ENCODE data around the gene INMT. TPM values are rescaled to one million over a fixed set of nuclear protein-coding genes. Genes with fewer than 3 reads are reported as not detected.

INMT gene
- total and polyA plus RNA-seq, 9 donors: 6.4 to 18.3 (median 11.6) TPM

DNA sequence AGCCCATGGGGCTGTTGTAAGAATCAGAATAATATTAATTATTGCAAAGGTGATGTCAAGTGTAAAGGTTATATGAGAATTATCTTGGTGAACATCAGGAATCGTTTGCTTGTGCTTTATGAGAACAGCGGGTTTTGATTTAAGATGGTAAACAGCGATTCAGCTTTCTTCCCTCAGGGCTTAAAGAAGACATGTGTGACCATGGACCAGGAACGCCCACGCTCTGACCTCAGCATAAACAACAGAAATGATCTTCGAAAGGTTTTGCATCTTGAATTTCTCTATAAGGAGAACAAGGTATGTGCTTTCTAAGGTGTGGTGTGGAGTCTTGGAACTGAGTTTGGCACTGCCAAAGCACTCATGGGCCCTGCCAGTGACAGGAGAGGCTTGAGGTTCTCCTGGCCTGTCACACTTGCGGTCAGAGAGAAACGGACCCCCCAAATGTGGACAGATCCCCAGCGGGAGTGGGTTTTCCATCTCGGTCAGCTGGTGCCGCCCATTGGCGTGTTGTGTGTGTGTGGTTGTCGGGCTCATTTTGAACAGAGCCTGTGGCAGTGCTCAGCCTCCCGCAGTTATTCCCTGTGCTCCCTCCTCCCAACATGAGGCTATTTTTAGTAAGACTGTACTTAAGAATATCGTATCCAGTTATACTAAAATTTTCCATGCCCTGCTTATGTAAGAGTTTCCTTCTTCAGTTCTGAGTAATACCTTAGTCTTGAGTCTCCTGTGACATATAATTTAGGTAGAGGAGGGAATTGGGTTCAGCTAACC is 26.5 kb downstream of the INMT start:
- 81% methylated on average over 6 of the region's 15 CpGs for WGBS (ENCODE audit: insufficient coverage)
- Histone ChIP-seq H3K36me3 (ENCODE audit: control insufficient read depth, insufficient read depth, low read length) (peaks cover 13% of the 10 kb centered on the region), H3K4me1 (ENCODE audit: control insufficient read depth, insufficient read depth, low read length) (peaks cover 4% of the 10 kb centered on the region), H3K27ac (ENCODE audit: low read length) (peak overlapping the region; percentile 52), H3K27me3 (ENCODE audit: control insufficient read depth, insufficient read depth, low read length) (no peaks in the 10 kb centered on the region), H3K9me3 (replicated peaks; ENCODE audit: control insufficient read depth, low read depth, low read length) (no peaks in the 10 kb centered on the region), H3K4me3 (ENCODE audit: low read length) (no peak overlapping the region)
- peak; percentile 78 for DNase-seq

DNA sequence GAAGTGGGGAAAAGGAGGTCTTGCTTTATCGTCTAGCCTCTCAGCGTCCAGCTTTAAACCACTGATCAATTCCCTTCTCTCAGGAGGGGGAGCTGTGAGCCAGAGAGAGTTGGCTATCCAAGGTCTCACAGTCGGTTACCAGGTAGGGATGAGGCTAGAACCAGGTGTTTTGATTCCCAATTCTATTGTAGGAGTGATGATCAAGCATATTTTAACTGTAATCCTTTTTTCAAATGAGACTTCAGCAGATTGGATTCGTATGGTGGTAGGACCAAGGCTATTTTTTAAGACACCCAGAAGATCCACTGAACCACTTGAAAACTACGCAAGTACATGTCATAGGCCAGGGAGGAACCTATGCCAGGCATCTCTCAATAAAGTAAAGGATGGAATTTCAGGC is 27.6 kb downstream of the INMT start:
- no CpG with 5 or more reads among the region's 5 CpGs for WGBS (ENCODE audit: insufficient coverage)
- no peak for DNase-seq
- Histone ChIP-seq H3K27me3 (ENCODE audit: control insufficient read depth, insufficient read depth, low read length) (no peaks in the 10 kb centered on the region), H3K4me3 (ENCODE audit: low read length) (no peak overlapping the region), H3K4me1 (ENCODE audit: control insufficient read depth, insufficient read depth, low read length) (peaks cover 4% of the 10 kb centered on the region), H3K27ac (ENCODE audit: low read length) (no peak overlapping the region), H3K9me3 (replicated peaks; ENCODE audit: control insufficient read depth, low read depth, low read length) (no peaks in the 10 kb centered on the region), H3K36me3 (ENCODE audit: control insufficient read depth, insufficient read depth, low read length) (peaks cover 17% of the 10 kb centered on the region)

GRCh38 chr7:30780941-30781340 is 29.0 kb downstream of the INMT start:
- no peak overlapping the region for H3K27ac ChIP-seq (ENCODE audit: low read length)
- DNase-seq: no peak
- no peaks in the 10 kb centered on the region for H3K9me3 ChIP-seq (replicated peaks; ENCODE audit: control insufficient read depth, low read depth, low read length)
- no peaks in the 10 kb centered on the region for H3K27me3 ChIP-seq (ENCODE audit: control insufficient read depth, insufficient read depth, low read length)
- peaks cover 4% of the 10 kb centered on the region for H3K4me1 ChIP-seq (ENCODE audit: control insufficient read depth, insufficient read depth, low read length)
- peaks cover 24% of the 10 kb centered on the region for H3K36me3 ChIP-seq (ENCODE audit: control insufficient read depth, insufficient read depth, low read length)
- WGBS (ENCODE audit: insufficient coverage): 76% methylated on average over 4 of the region's 4 CpGs
- H3K4me3 ChIP-seq (ENCODE audit: low read length): no peak overlapping the region

- no peak overlapping the region for H3K4me3 ChIP-seq (ENCODE audit: low read length)
- DNase-seq: no peak
- H3K36me3 ChIP-seq (ENCODE audit: control insufficient read depth, insufficient read depth, low read length): peaks cover 37% of the 10 kb centered on the region
- peaks cover 4% of the 10 kb centered on the region for H3K4me1 ChIP-seq (ENCODE audit: control insufficient read depth, insufficient read depth, low read length)
- H3K27me3 ChIP-seq (ENCODE audit: control insufficient read depth, insufficient read depth, low read length): no peaks in the 10 kb centered on the region
- H3K9me3 ChIP-seq (replicated peaks; ENCODE audit: control insufficient read depth, low read depth, low read length): no peaks in the 10 kb centered on the region
- H3K27ac ChIP-seq (ENCODE audit: low read length): no peak overlapping the region
Measured at GRCh38 chr7:30782690-30783089, 30.8 kb downstream of the INMT start.

GRCh38 chr7:30785786-30786185 is 33.9 kb downstream of the INMT start:
- H3K4me3 ChIP-seq (ENCODE audit: low read length): no peak overlapping the region
- no peaks in the 10 kb centered on the region for H3K27me3 ChIP-seq (ENCODE audit: control insufficient read depth, insufficient read depth, low read length)
- 91% methylated on average over 8 of the region's 9 CpGs for WGBS (ENCODE audit: insufficient coverage)
- H3K27ac ChIP-seq (ENCODE audit: low read length): no peak overlapping the region
- no peaks in the 10 kb centered on the region for H3K4me1 ChIP-seq (ENCODE audit: control insufficient read depth, insufficient read depth, low read length)
- DNase-seq: no peak
- H3K36me3 ChIP-seq (ENCODE audit: control insufficient read depth, insufficient read depth, low read length): peaks cover 33% of the 10 kb centered on the region
- H3K9me3 ChIP-seq (replicated peaks; ENCODE audit: control insufficient read depth, low read depth, low read length): no peaks in the 10 kb centered on the region

DNA sequence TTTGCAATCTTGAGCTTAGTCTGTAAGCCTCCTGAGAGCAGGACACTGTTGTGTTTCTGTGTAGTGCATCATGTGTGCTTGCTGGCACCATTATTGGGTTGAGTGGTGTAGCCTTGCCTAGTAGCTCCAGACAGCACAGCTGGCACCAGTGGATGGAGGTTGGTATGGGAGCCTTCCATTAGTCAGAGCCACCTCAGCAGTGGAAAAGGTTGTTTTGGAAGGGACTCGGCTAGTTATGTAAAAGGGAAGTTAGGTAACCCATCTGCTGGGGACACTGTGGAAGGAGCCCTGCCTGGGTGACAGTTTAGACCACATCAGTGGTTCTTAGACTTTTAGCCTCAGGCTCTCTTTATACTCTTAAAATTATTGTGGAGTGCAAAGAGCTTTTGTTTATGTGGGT is 35.6 kb downstream of the INMT start:
- no CpG with 5 or more reads among the region's 1 CpG for WGBS (ENCODE audit: insufficient coverage)
- Histone ChIP-seq H3K27me3 (ENCODE audit: control insufficient read depth, insufficient read depth, low read length) (no peaks in the 10 kb centered on the region), H3K36me3 (ENCODE audit: control insufficient read depth, insufficient read depth, low read length) (peaks cover 40% of the 10 kb centered on the region)

DNA sequence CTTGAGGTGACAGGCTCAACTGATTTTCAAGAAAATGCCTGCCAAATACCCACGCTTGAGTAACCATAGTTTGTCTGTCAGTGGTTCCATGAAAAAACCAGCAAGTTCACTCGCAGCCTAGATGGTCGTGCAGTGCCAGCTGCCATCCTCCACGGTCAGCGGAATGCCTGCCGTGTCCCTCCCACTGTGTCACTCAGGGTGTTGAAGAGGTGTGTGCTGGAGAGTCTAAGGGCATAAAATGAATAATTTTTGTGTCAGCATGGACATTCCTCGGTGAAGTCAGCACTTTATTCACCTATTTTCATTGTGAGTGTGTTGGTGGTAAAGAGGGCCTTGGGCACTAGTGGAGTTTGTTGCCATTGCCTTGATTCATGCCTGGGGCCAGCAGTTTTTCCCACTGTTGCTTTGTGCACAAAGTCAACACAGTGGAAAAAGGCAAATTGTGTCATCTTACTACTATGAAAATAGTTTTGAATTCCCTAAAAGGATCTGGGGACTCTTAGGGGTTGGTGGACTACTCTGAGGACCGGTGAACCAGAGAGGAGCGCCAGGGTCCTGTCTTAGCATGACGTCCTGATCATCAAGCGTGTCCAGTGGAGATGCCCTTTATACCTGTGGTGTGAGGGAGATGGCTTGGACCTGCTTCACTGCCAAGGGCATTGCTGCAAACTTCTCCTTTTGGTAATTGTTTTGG is 36.9 kb downstream of the INMT start:
- no peak for DNase-seq
- WGBS (ENCODE audit: insufficient coverage): 81% methylated on average over 8 of the region's 11 CpGs
- H3K27ac ChIP-seq (ENCODE audit: low read length): no peak overlapping the region

More for the DNA sequence above, 35.6 kb downstream of the INMT start:
- Histone ChIP-seq H3K9me3 (replicated peaks; ENCODE audit: control insufficient read depth, low read depth, low read length) (no peaks in the 10 kb centered on the region), H3K27ac (ENCODE audit: low read length) (no peak overlapping the region), H3K4me3 (ENCODE audit: low read length) (no peak overlapping the region), H3K4me1 (ENCODE audit: control insufficient read depth, insufficient read depth, low read length) (no peaks in the 10 kb centered on the region)
- no peak for DNase-seq

DNA sequence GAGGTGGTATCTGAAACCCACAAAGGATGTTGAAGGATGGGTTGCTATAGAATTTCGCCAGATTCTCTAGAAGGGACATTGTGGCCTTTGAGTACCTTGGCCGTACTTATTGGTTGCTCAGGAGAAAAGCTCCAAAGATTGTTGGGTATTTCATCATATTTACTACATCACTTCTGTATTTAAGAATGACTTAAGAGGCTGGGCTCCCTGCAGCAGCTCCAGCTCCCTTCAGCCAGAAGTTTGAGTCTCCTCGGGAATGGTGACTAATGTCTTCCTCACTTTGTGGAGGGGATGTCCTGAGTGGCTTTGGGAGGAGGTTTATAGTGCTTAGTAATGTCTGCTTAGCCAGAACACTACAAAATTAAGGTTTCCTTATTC is 37.4 kb downstream of the INMT start:
- peak; percentile 68 for DNase-seq
- no peak overlapping the region for H3K27ac ChIP-seq (ENCODE audit: low read length)
- no peaks in the 10 kb centered on the region for H3K9me3 ChIP-seq (replicated peaks; ENCODE audit: control insufficient read depth, low read depth, low read length)
- no peak overlapping the region for H3K4me3 ChIP-seq (ENCODE audit: low read length)
- WGBS (ENCODE audit: insufficient coverage): 80% methylated on average over 1 of the region's 3 CpGs
- no peaks in the 10 kb centered on the region for H3K27me3 ChIP-seq (ENCODE audit: control insufficient read depth, insufficient read depth, low read length)
- H3K36me3 ChIP-seq (ENCODE audit: control insufficient read depth, insufficient read depth, low read length): peaks cover 41% of the 10 kb centered on the region
- H3K4me1 ChIP-seq (ENCODE audit: control insufficient read depth, insufficient read depth, low read length): no peaks in the 10 kb centered on the region

More for the DNA sequence above, 36.9 kb downstream of the INMT start:
- Histone ChIP-seq H3K4me1 (ENCODE audit: control insufficient read depth, insufficient read depth, low read length) (no peaks in the 10 kb centered on the region), H3K36me3 (ENCODE audit: control insufficient read depth, insufficient read depth, low read length) (peaks cover 40% of the 10 kb centered on the region), H3K27me3 (ENCODE audit: control insufficient read depth, insufficient read depth, low read length) (no peaks in the 10 kb centered on the region), H3K4me3 (ENCODE audit: low read length) (no peak overlapping the region), H3K9me3 (replicated peaks; ENCODE audit: control insufficient read depth, low read depth, low read length) (no peaks in the 10 kb centered on the region)

GRCh38 chr7:30790356-30790755 is 38.4 kb downstream of the INMT start:
- peaks cover 40% of the 10 kb centered on the region for H3K36me3 ChIP-seq (ENCODE audit: control insufficient read depth, insufficient read depth, low read length)
- H3K27me3 ChIP-seq (ENCODE audit: control insufficient read depth, insufficient read depth, low read length): no peaks in the 10 kb centered on the region
- peaks cover 8% of the 10 kb centered on the region for H3K4me1 ChIP-seq (ENCODE audit: control insufficient read depth, insufficient read depth, low read length)
- no peak for DNase-seq
- no peak overlapping the region for H3K27ac ChIP-seq (ENCODE audit: low read length)
- no peaks in the 10 kb centered on the region for H3K9me3 ChIP-seq (replicated peaks; ENCODE audit: control insufficient read depth, low read depth, low read length)
- no peak overlapping the region for H3K4me3 ChIP-seq (ENCODE audit: low read length)
- 78% methylated on average over 3 of the region's 4 CpGs for WGBS (ENCODE audit: insufficient coverage)

DNA sequence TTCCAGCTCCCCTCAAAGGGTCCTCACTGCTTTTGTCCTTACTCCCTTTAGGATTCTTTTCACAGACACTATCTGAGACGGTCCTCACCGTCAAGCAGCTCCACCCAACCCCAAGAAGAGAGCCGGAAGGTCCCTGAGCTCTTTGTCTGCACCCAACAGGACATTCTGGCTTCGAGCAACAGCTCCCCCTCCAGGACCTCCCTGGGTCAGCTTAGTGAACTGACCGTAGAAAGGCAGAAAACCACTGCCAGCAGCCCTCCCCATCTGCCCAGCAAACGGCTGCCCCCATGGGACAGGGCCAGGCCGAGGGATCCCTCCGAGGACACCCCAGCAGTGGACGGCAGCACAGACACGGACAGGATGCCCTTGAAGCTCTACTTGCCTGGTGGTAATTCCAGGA is 39.2 kb downstream of the INMT start:
- Histone ChIP-seq H3K27me3 (ENCODE audit: control insufficient read depth, insufficient read depth, low read length) (no peaks in the 10 kb centered on the region), H3K4me3 (ENCODE audit: low read length) (no peak overlapping the region), H3K36me3 (ENCODE audit: control insufficient read depth, insufficient read depth, low read length) (peaks cover 41% of the 10 kb centered on the region), H3K27ac (ENCODE audit: low read length) (no peak overlapping the region), H3K4me1 (ENCODE audit: control insufficient read depth, insufficient read depth, low read length) (peaks cover 15% of the 10 kb centered on the region), H3K9me3 (replicated peaks; ENCODE audit: control insufficient read depth, low read depth, low read length) (no peaks in the 10 kb centered on the region)
- DNase-seq: no peak
- WGBS (ENCODE audit: insufficient coverage): 68% methylated on average over 10 of the region's 10 CpGs

All from muscle of leg (tissue), 11 donors.